Psoas muscle (tissue), 8 donors: ENCODE results near the gene MYCBP2. TPM values are rescaled to one million over a fixed set of nuclear protein-coding genes. Genes with fewer than 3 reads are reported as not detected.

Source experiments
- ATAC-seq, 4 donors: fragments of 200-7000 bp; cut with Tn5 transposase; one replicate each; pipeline ENCODE4 v1.9.1; 2020; ENCODE audit warnings: moderate library complexity in 3 of 4, mild to moderate bottlenecking in 2 of 4
- DNase-seq, 2 donors: peaks; one replicate each; pipeline ENCODE4 v3.0.0-alpha.2; 2020
- H3K27ac ChIP-seq: fragments of 200-600 bp; one replicate; pipeline ENCODE4 v1.8.0; 2022
- H3K27me3 ChIP-seq, 3 donors: fragments of 200-600 bp in 1 of 3; one replicate each; pipeline versions ENCODE4 v1.6.1 to v1.8.0; 2013 to 2022; ENCODE audit warnings: low read length in 2 of 3, mild to moderate bottlenecking in 2 of 3, moderate library complexity in 1 of 3; ENCODE audit not compliant: insufficient read depth in 3 of 3
- H3K36me3 ChIP-seq, 2 donors: fragments of 200-600 bp in 1 of 2; one replicate each; pipeline versions ENCODE4 v1.6.1 to v1.8.0; 2013 to 2022; ENCODE audit warnings: low read depth in 1 of 2, mild to moderate bottlenecking in 1 of 2, moderate library complexity in 1 of 2; ENCODE audit not compliant: insufficient read depth in 1 of 2
- H3K4me1 ChIP-seq: fragments of 200-600 bp; one replicate; pipeline ENCODE4 v1.8.0; 2022
- H3K4me3 ChIP-seq: fragments of 200-600 bp; one replicate; pipeline ENCODE4 v1.8.0; 2022; ENCODE audit warnings: mild to moderate bottlenecking
- H3K9me3 ChIP-seq: fragments of 200-600 bp; one replicate; pipeline ENCODE4 v1.8.0; 2022
- WGBS, 3 donors: extraction: QIAGEN DNeasy Blood & Tissue Kit; methylation state at CpG; one replicate each; pipeline versions ENCODE4 v1.1.6 to v1.1.7; 2013; 5-methylcytosine and 5-hydroxymethylcytosine counted together
- intact Hi-C, 2 donors: fragments of 100-400 bp; cut with DNase I; formaldehyde crosslinking; loops; one replicate each; pipeline versions ENCODE4 v1.11.0 to v1.14.2; 2022
- polyA plus RNA-seq, 3 donors: library from polyadenylated mRNA; stranded (reverse); fragments of 200-250 nt; gene quantifications; one replicate each; pipeline ENCODE4 v1.2.3, GENCODE V29; 2013
- total RNA-seq, 4 donors: library from RNA; stranded (reverse); fragmentation: NEBNext Ultra II Directional in 2 of 4; extraction: Animal tissue kit (Norgen Biotek cat#: 25700) in 2 of 4; gene quantifications; one replicate each; pipeline versions ENCODE4 v1.2.1 to v1.2.4, GENCODE V29; 2021 to 2023
- TF ChIP-seq, protein P1 (sequence below): fragments of 200-600 bp; IDR thresholded peaks from one replicate; pipeline ENCODE4 v1.8.0; 2022; ENCODE audit warnings: antibody characterized with exemption
- donor health status: healthy with polysubstance abuse.
- donor health status: DM: no; HTN: no; CAD: no; lungs with moderate emphysema.
- donor health status: Bipolar disorder and iron deficiency.
- donor health status: healthy.
- donor health status: DM: yes; HTN: yes; CAD: no.
- donor health status: DM: no; HTN: no; CAD: no.
- donor health status: DM: no; HTN: no; CAD: no.
- donor health status: DM: yes; HTN: yes; CAD: no.

Gene MYCBP2
- total and polyA plus RNA-seq, 7 donors = 10.8 to 49.5 (median 35.5) TPM

DNA sequence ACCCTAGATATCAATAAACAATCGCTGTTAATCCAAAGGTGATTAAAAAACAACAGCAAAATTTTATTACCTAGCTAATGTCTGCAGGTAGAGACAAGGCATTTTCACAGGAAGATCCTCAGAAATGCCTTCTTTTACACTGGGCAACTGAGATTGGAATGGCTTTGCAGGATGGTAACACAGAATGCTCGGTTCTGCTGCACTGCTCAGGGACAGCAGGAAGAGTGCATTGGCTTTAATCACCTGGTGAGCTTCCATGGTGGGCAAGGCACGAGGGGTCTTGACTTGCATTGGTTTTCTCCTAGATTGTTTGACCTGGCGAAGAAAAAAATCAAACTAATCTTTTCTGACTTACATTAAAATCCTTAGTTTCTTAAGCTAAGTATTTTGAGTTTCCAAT is 231.6 kb downstream of the MYCBP2 start:
- TF ChIP-seq, protein P1, sequence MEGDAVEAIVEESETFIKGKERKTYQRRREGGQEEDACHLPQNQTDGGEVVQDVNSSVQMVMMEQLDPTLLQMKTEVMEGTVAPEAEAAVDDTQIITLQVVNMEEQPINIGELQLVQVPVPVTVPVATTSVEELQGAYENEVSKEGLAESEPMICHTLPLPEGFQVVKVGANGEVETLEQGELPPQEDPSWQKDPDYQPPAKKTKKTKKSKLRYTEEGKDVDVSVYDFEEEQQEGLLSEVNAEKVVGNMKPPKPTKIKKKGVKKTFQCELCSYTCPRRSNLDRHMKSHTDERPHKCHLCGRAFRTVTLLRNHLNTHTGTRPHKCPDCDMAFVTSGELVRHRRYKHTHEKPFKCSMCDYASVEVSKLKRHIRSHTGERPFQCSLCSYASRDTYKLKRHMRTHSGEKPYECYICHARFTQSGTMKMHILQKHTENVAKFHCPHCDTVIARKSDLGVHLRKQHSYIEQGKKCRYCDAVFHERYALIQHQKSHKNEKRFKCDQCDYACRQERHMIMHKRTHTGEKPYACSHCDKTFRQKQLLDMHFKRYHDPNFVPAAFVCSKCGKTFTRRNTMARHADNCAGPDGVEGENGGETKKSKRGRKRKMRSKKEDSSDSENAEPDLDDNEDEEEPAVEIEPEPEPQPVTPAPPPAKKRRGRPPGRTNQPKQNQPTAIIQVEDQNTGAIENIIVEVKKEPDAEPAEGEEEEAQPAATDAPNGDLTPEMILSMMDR = no peak
- DNase-seq (no peak), ATAC-seq (no peak)
- no peaks in the 10 kb centered on the region for H3K4me1 ChIP-seq
- H3K27ac ChIP-seq = no peak overlapping the region
- 95 to 97% (median 97%) methylated on average over 4 of the region's 4 CpGs for WGBS, 3 donors
- H3K36me3 ChIP-seq = peaks cover 5 to 90% of the 10 kb centered on the region in 2 donors
- H3K9me3 ChIP-seq = no peaks in the 10 kb centered on the region
- H3K27me3 ChIP-seq = no peaks in the 10 kb centered on the region
- no peak overlapping the region for H3K4me3 ChIP-seq
- intact Hi-C loops = no loop called here

DNA sequence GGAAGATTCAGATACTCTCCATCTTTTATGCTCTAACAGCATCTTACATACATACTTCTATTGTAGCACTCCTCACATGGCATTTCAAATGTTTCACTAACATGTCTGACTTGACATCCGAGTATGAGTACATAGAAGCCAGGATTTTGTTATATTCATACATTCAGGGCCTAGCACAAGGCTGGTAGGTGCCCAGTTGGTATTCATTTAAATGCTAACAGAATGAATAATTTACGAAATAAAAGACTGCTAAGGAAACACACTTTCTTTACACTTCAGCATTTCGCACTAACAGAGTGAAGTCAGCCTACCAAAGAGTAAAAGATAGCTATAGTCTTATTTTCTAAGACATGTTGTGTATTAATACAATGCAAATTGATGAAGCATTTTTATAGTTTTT is 232.1 kb downstream of the MYCBP2 start:
- intact Hi-C loops = no loop called here
- TF ChIP-seq, protein P1 = no peak
- no peaks in the 10 kb centered on the region for H3K4me1 ChIP-seq
- peaks cover 5 to 95% of the 10 kb centered on the region in 2 donors for H3K36me3 ChIP-seq
- WGBS, 3 donors = 96 to 99% (median 98%) methylated on average over 3 of the region's 3 CpGs
- ATAC-seq = no peak
- no peak overlapping the region for H3K4me3 ChIP-seq
- no peaks in the 10 kb centered on the region for H3K9me3 ChIP-seq
- no peaks in the 10 kb centered on the region for H3K27me3 ChIP-seq
- no peak overlapping the region for H3K27ac ChIP-seq
- DNase-seq = no peak

DNA sequence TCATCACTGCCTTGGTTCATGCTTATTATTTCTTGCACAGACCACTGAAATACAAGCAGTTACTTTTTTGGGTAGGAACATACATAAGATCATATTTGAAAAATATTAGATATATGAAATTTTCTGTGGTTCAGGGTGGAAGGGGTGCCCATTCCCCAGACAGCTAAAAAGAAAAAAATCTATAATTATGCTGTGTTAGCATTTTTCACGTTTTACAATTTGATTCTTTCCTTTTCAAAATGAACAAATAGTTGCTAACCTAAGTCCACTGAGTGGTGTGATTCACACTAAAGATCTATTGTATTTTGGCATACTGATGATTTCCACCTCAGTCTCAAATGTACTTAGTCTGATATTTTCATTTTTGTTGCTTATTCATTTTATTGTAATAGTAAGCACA is 233.2 kb downstream of the MYCBP2 start:
- ATAC-seq (no peak), DNase-seq (no peak)
- intact Hi-C loops = no loop called here
- Histone ChIP-seq H3K9me3 (no peaks in the 10 kb centered on the region), H3K27ac (no peak overlapping the region), H3K4me1 (no peaks in the 10 kb centered on the region), H3K27me3 (no peaks in the 10 kb centered on the region), H3K4me3 (no peak overlapping the region), H3K36me3 (peaks cover 5 to 88% of the 10 kb centered on the region in 2 donors)
- TF ChIP-seq, protein P1 = no peak
- WGBS, 3 donors = 67 to 76% (median 72%) methylated on average over 1 of the region's 1 CpG

DNA sequence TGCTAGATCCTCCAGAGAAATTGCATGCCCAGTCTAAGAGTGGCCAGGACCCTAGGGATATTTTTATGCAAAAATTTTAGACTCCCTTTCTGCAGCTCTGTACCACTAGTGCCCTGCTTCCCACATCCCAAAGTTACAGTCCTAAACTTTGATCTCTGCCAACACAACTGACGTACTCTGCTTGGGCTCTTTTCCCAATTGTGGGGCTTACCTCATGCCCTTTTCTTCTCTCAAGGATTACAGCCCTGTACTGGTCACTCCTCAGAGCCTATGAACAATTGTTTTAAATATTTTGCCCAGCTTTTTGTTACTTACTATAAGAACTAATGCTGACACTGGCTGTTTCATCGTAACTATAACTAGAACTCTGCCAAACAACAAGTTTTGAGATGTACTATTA is 242.1 kb downstream of the MYCBP2 start:
- 80 to 98% (median 82%) methylated on average over 2 of the region's 2 CpGs for WGBS, 3 donors
- peaks cover 7 to 86% of the 10 kb centered on the region in 2 donors for H3K36me3 ChIP-seq

More for the DNA sequence above, 242.1 kb downstream of the MYCBP2 start:
- no peak overlapping the region for H3K4me3 ChIP-seq
- H3K9me3 ChIP-seq = no peaks in the 10 kb centered on the region
- ATAC-seq (no peak), DNase-seq (no peak)
- no peak overlapping the region for H3K27ac ChIP-seq
- H3K4me1 ChIP-seq = no peaks in the 10 kb centered on the region
- TF ChIP-seq, protein P1 = no peak
- intact Hi-C loops = no loop called here
- H3K27me3 ChIP-seq = no peaks in the 10 kb centered on the region
